Measurements from ENCODE around the gene TMPRSS11A.

The TMPRSS11A gene, protein sequence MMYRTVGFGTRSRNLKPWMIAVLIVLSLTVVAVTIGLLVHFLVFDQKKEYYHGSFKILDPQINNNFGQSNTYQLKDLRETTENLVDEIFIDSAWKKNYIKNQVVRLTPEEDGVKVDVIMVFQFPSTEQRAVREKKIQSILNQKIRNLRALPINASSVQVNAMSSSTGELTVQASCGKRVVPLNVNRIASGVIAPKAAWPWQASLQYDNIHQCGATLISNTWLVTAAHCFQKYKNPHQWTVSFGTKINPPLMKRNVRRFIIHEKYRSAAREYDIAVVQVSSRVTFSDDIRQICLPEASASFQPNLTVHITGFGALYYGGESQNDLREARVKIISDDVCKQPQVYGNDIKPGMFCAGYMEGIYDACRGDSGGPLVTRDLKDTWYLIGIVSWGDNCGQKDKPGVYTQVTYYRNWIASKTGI

DNA sequence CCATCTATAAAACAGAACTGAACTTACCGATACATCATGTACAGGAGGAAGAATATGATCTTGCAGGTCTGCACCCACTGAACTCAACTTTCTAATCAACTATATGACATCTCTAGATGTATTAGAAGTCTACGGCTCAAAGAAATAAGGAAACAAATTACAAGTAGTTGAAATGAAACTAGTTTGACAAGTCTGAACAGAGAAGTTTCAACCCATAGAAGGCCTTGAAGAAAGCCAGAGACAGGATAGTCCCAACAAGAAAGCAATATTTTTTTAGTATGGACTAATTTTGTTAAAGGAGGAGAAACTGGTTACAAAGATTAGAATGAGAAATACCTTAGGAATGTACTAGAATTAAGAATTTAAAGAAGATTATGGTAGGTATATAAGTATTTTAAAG, at the start of gene TMPRSS11A:
TSS of gene TMPRSS11A (minus strand) at position 138 of the 400 bp plus-strand sequence. CDS start at position 38, 100 bp downstream.
- no peak for DNase-seq

- no peak for DNase-seq
Measured at GRCh38 chr4:68011684-68012083, 48.4 kb upstream of the TMPRSS11A start.

DNA sequence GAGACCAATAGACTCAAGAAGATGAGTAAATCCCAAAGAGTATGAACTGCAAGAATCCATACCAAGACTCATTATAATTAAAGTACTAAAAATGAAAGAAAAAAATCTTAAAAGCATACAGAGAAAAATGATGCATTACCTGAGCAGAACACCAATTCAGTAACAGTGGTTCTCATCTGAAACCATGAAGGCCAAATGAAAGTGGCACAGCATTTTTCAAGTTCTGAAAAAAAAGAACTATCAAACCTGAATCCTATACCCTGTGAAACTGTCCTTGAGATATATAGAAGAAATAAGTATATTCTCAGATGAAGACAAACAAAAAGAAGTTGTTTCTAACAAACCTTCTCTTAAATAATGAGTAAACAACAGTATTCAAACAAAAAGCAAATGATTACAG, 39.6 kb upstream of the TMPRSS11A start:
- DNase-seq = no peak

GRCh38 chr4:67996127-67996526, 32.8 kb upstream of the TMPRSS11A start:
- DNase-seq = no peak

GRCh38 chr4:67988991-67989390, 25.7 kb upstream of the TMPRSS11A start:
- DNase-seq = no peak

GRCh38 chr4:67983333-67983732, 20.0 kb upstream of the TMPRSS11A start:
- no peak for DNase-seq

DNA sequence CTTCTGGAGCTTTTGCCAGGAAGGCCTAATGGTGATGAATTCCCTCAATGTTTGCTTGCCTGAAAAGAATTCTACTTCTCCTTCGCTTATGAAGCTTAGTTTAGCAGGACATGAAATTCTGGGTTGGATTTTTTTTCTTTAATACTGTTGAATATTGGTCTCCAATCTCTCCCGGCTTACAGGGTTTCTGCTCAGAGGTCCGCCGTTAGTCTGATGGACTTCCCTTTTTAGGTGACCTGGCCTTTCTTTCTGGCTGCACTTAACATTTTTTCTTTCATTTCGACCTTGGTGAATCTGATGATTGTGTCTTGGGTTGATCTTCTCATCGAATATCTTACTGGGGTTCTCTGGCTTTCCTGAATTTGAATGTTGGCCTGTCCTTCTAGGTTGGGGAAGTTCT, 17.2 kb upstream of the TMPRSS11A start:
- DNase-seq = no peak

GRCh38 chr4:67973608-67974007, 10.3 kb upstream of the TMPRSS11A start:
- no peak for DNase-seq

DNA sequence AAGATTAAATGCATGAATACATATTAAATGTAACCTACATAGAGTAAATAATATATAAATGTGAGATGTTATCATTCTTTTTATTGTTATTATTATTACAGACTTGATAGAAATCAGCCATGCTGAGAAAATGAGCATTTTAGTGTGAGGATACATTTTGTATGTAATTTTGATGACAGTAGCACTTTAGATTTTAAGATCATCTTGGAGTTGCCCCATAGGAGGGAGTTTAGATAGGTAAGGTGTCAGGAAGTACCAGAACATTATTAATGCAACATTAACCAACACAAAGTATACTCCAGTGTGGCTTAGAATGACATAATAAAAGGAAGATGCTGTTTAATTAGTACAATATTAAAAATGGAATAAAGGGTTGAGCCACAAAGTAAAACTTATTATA, 8.4 kb downstream of the TMPRSS11A start:
- no peak for DNase-seq

GRCh38 chr4:67941074-67941473, 22.2 kb downstream of the TMPRSS11A start:
- no peak for DNase-seq

DNA sequence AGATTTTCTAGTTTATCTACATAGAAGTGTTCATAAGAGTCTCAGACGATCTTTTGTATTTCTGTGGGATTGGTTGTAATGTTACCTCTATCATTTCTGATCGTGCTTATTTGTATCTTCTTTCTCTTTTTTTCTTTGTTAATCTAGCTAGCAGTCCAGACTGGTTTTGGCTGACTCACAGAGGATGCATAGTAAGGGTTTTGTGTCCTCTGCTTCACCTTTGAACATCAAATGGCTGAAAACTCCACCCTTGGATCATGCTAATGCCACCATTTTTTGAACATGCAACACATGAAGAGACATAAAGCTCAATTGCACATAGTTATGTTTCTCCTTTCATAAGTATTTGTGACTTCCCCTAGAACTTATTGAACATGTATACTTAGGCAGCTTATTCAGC, 22.8 kb downstream of the TMPRSS11A start:
- DNase-seq = no peak

DNA sequence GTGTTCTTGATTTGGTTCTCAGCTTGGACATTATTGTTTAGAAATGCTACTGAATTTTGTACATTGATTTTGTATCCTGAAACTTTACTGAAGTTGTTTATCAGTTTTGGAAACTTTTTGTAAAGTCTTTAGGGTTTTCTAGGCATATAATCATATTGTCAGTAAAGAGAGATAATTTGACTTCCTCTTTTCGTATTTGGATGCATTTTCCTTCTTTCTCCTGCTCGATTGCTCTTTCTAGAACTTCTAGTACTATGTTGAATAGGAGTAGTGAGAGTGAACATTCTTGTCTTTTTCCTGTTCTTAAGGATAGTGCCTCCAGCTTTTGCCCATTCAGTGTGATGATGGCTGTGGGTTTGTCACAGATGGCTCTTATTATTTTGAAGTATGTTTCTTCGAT, 24.1 kb downstream of the TMPRSS11A start:
- no peak for DNase-seq

DNA sequence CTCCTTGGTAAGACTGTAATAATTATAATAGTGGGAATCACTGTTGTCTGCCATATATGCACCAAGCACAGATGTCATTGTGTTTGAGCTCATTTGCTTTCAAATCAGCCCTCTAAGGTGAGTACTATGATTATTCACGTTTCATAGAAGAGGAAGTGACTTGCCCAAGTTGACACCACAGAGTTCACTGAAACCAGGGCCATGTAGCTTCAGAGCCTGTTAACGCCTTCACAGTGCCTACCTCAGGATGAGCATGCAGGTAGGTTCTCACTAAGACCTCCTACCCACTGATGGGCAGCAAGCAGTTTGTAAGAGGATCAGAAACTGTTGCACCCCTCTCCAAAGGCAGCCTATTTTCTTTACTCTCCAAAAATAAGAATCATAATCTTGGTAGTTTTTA, 27.4 kb downstream of the TMPRSS11A start:
- no peak for DNase-seq

- DNase-seq = no peak
Measured at GRCh38 chr4:67934628-67935027, 28.7 kb downstream of the TMPRSS11A start.

GRCh38 chr4:67933755-67934154, 29.5 kb downstream of the TMPRSS11A start:
- no peak for DNase-seq

GRCh38 chr4:67933038-67933437, 30.3 kb downstream of the TMPRSS11A start:
- no peak for DNase-seq

GRCh38 chr4:67931256-67931655, 32.0 kb downstream of the TMPRSS11A start:
- DNase-seq = no peak

GRCh38 chr4:67929426-67929825, 33.9 kb downstream of the TMPRSS11A start:
- no peak for DNase-seq

DNA sequence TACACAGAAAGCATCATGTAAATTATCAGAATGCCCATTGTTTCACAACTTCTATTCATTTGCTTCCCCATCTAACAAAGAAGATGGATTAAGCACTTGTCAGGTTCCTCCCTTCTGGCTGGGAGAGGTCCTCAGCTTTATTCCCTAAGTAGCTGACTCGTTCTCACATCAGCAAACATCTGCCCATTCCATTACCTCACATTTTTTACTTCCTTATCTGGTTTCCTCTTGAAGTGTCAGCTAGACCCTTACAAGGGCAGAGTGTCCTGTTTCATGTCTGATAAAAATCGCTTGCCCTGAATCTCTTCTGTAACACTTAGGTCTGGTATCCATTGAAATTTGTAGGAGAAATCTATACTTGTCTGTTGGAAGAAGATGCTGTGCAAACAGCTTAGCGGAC, 34.7 kb downstream of the TMPRSS11A start:
- DNase-seq = no peak

DNA sequence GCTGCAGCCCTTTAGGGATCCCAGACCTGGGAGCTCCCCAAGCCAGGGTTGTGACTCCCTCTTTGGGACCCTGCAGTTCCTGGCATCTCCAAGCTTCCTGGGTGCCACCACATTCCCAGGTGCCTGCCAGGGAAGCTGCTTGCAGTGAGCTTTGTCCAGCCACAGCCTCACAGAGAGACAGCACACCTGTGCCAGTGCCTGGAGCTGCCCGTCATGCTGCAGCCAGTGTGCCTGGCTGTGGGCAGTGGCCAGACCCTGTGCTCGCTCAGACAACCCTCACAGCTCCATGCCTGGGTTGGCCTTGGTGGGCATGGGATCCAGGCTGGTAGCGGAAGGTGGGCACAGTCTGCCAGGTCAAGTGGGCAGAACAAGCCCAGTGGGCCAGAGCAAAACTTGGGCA, 36.0 kb downstream of the TMPRSS11A start:
- DNase-seq = no peak

- no peak for DNase-seq
Measured at GRCh38 chr4:67926485-67926884, 36.8 kb downstream of the TMPRSS11A start.

GRCh38 chr4:67922697-67923096, 40.6 kb downstream of the TMPRSS11A start:
- DNase-seq = no peak

DNA sequence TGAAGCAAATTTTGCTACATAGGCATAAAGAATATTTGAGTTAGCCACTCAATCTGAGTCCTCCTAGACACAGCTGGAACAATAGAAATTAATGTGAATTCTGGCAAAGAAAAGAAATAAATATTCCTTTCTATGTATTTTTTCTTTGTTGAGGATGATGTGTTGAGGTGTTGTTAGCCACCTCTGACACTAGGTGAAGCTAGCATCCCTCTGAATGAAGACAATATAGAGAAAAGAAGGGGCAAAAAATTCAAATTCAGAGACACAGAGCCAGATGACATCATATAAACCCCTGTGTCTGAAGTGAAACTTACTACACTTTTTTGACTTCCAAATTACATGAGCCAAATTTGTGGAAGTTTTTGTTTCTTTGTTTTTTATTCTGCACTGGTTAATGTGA, 44.9 kb downstream of the TMPRSS11A start:
- DNase-seq = no peak

DNA sequence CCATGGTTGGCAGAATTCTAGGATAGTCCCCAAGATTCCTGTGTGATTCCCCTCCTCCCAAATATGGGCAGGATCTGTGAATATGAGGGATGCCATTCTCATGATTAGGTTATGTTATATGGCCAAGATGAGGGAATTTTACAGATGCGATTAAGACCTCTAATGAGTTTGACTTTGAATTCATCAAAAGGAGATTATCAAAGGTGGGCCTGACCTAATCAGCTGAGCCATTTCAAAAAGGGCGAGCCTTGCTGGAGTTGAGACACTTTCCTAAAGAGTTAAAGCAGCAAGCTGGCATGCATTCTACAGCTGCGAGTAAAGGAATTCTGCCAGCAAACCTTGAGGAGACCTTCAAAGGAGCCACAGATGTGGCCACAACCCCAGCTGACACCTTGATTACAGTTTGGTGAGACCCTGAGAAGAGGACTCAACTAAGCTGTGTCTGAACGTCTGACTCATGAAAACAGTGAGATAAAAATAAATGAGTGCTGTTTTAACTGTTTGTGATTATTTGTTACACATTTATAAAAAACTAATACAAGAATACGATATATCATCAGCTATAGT, 47.8 kb downstream of the TMPRSS11A start:
- no peak for DNase-seq

DNA sequence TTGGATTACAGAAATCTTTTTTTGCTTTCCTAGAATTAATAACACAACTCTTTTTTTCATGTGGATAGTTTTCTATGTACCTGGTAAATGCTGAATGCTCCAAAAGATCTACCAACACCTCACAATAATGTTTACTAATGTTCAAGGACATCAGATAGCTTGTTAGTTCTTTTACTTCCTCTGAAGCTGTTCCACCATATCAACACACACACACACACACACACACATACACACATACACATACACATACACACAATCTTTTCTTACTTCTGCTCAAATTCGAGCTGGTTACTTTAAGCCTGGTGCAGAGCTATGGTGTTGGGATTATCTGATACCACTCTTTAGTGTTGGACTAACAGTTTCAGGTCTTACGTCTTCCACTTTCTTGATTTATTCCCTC, 51.2 kb downstream of the TMPRSS11A start:
- DNase-seq = no peak
